Measurements from ENCODE around the gene HNRNPH3.
"Not testable (repeated sequence)": the region's sequence is repeated elsewhere in the genome, so short reads cannot be mapped to it uniquely, and the experiment has no call there.

HNRNPH3 gene

DNA sequence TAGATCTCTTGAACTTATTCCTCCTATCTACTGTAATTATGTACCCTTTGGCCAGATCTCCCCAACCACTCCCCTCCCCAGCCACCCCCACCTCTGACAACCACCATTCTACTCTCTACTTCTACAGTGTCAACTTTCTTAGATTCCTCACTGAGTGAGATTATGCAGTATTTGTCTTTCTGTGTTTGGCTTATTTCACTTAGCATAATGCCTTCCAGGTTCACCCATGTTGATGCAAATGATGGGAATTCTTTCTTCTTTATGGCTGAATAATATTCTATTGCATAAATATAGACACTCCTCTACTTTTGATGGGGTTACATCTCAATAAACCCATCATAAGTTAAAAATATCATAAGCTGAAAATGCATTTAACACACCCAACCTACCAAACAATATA is 21.3 kb upstream of the HNRNPH3 start:
- no peak for DNase-seq
- Mint-ChIP-seq H3K4me3 (no peak overlapping the region), H3K27ac (no peak overlapping the region), H3K4me1 (no peaks in the 10 kb centered on the region), H3K36me3 (ENCODE audit: low read depth) (no peaks in the 10 kb centered on the region), H3K9me3 (peaks cover 5% of the 10 kb centered on the region), H3K27me3 (ENCODE audit: low read depth, poor library complexity) (peaks cover 4% of the 10 kb centered on the region)
- TF ChIP-seq, protein P1, sequence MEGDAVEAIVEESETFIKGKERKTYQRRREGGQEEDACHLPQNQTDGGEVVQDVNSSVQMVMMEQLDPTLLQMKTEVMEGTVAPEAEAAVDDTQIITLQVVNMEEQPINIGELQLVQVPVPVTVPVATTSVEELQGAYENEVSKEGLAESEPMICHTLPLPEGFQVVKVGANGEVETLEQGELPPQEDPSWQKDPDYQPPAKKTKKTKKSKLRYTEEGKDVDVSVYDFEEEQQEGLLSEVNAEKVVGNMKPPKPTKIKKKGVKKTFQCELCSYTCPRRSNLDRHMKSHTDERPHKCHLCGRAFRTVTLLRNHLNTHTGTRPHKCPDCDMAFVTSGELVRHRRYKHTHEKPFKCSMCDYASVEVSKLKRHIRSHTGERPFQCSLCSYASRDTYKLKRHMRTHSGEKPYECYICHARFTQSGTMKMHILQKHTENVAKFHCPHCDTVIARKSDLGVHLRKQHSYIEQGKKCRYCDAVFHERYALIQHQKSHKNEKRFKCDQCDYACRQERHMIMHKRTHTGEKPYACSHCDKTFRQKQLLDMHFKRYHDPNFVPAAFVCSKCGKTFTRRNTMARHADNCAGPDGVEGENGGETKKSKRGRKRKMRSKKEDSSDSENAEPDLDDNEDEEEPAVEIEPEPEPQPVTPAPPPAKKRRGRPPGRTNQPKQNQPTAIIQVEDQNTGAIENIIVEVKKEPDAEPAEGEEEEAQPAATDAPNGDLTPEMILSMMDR (IDR thresholded peaks at IDR 0.05): no peak

DNA sequence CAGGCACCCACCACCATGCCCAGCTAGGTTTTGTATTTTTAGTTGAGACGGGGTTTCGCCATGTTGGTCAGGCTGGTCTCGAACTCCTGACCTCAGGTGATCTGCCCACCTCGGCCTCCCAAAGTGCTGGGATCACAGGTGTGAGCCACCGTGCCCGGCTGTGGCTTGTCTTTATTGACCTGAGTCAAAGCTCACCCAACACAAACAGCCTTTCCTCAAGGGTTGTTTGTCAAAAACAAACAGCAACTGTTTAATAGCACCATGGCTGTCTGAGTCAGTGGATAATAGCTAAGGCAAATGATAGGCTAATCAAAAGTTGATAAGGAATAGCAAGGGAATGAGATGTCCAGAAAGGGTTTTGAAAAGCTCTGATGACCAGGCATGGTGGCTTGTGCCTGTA is 16.9 kb upstream of the HNRNPH3 start:
- not testable (repeated sequence) for H3K4me1 Mint-ChIP-seq; H3K27me3 Mint-ChIP-seq (ENCODE audit: low read depth, poor library complexity); H3K27ac Mint-ChIP-seq; H3K4me3 Mint-ChIP-seq; DNase-seq
- Mint-ChIP-seq H3K36me3 (ENCODE audit: low read depth) (peaks cover 12% of the 10 kb centered on the region), H3K9me3 (peaks cover 28% of the 10 kb centered on the region)

DNA sequence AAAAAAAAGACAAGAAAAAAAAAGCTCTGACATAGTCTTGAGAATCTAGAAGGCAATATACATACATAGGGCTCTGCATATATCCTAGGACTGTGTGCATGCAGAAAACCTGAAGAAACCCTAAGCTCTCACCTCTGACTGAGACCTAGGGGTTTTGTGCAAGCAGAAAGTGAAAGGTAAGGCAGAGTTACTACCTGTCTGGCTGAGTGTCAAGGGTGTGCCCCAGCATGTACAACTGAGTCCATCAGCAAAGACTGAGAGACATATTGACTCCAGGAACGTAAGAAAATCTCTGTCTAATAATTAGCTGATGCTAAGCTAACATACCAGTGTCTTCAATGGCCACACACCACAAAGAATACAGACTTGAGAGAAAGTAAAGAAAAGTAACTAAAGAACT is 16.3 kb upstream of the HNRNPH3 start:
- H3K36me3 Mint-ChIP-seq (ENCODE audit: low read depth): peaks cover 12% of the 10 kb centered on the region

DNA sequence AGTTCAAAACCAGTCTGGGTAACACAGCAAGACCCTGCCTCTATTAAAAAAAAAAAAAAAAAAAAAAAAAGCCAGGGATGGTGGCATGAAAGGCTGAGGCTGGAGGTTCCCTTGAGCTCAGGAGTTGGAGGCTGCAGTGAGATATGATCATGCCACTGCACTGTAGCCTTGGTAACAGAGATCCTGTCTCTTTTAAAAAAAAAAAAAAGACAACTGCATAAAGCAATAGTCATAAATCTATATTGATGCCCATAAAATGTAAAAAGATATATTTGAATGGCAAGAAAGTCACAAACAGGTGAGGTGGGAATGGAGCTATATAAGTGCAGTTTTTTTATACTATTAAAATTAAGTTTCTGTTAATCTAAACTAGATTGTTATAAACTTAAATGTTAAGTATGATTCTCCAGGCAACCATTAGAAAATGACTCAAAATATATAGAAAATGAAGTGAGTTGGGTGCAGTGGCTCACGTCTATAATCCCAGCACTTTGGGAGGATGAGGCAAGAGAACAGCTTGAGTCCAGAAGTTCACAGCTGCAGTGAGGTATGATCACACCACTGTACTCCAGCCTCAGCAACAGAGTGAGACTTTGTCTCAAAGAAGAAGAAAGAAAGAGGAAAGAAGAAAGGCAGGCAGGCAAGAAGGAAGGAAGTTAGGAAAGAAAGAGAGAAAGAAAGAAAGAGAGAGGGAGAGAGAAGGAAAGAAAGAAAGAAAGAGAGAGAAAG is 13.4 kb upstream of the HNRNPH3 start:
- H3K36me3 Mint-ChIP-seq (ENCODE audit: low read depth): peaks cover 12% of the 10 kb centered on the region
- TF ChIP-seq, protein P1 (IDR thresholded peaks at IDR 0.05): no peak
- peaks cover 24% of the 10 kb centered on the region for H3K9me3 Mint-ChIP-seq
- DNase-seq: no peak
- H3K27me3 Mint-ChIP-seq (ENCODE audit: low read depth, poor library complexity): peaks cover 7% of the 10 kb centered on the region
- H3K4me3 Mint-ChIP-seq: no peak overlapping the region
- H3K27ac Mint-ChIP-seq: no peak overlapping the region
- H3K4me1 Mint-ChIP-seq: no peaks in the 10 kb centered on the region

More for the DNA sequence above, 16.3 kb upstream of the HNRNPH3 start:
- Mint-ChIP-seq H3K27me3 (ENCODE audit: low read depth, poor library complexity) (peaks cover under 1% of the 10 kb centered on the region), H3K27ac (no peak overlapping the region), H3K4me3 (no peak overlapping the region), H3K9me3 (peaks cover 28% of the 10 kb centered on the region), H3K4me1 (no peaks in the 10 kb centered on the region)
- DNase-seq: no peak
- TF ChIP-seq, protein P1 (IDR thresholded peaks at IDR 0.05): no peak

DNA sequence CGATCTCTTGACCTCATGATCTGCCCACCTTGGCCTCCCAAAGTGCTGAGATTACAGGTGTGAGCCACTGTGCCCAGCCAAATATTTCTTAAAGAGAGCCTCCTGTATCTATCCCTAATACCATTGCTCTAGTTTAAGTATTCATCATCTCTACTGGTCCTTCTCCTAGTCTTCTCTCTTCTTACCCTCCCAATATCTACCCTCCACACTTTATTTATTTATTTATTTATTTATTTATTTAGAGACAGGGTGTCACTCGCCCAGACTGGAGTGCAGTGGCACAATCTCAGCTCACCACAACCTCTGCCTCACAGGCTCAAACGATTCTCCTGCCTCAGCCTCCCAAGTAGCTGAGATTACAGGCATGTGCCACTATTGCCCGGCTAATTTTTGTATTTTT is 7.5 kb upstream of the HNRNPH3 start:
- not testable (repeated sequence) for DNase-seq; H3K36me3 Mint-ChIP-seq (ENCODE audit: low read depth); H3K27ac Mint-ChIP-seq; H3K9me3 Mint-ChIP-seq; H3K4me3 Mint-ChIP-seq
- peaks cover 11% of the 10 kb centered on the region for H3K27me3 Mint-ChIP-seq (ENCODE audit: low read depth, poor library complexity)
- peaks cover 11% of the 10 kb centered on the region for H3K4me1 Mint-ChIP-seq

DNA sequence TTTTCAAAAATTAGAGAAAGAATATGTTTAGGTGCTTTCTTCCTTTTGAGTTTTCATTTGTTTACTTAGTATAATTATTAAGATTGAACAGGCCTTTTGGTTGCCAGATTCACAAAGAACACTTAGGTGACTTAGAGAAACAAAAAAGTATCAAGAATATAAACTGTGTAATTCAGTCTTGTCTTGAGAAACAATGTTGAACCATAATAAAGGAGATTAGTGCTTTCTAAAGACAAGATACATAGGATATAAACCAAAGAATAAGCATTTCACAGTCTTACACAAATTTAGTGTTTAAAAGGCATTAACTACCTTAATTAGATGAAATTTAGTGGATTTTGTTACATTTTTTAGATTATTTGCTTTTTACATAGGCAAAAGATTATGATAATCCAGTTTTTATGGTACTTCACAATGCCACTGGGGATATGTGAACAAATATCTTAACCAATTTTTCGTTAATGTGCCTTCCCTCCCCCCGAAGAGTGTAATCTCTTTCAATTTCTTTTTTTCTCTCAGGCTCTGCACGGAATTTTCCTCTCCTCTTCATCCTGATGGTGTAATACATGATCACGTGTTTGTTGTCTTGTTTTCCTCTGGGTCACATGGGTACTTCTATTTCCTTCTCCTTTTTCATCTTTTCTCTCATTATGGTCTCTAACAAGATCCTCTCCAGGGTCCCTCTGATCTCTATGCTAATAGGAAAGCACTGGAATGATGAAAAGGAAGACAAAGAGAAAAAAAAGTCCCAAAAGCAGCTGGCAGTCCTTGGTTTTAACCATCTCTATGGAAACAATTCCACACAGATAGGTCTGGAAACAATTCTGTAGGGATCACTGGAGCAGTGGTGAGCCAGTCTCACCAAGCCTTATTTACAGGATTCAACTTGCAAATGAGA is 3.7 kb upstream of the HNRNPH3 start:
- Mint-ChIP-seq H3K4me3 (peak overlapping the region; percentile 5), H3K27me3 (ENCODE audit: low read depth, poor library complexity) (peaks cover 11% of the 10 kb centered on the region), H3K4me1 (peaks cover 30% of the 10 kb centered on the region), H3K27ac (peak overlapping the region; percentile 8), H3K9me3 (no peaks in the 10 kb centered on the region), H3K36me3 (ENCODE audit: low read depth) (no peaks in the 10 kb centered on the region)
- no peak for DNase-seq
- TF ChIP-seq, protein P1 (IDR thresholded peaks at IDR 0.05): no peak

Data from nephron progenitor cell (in vitro differentiated cells).